Esophagus squamous epithelium (tissue), 5 donors: Measurements from ENCODE around the gene RASA3. TPM values are rescaled to one million over a fixed set of nuclear protein-coding genes. Genes with fewer than 3 reads are reported as not detected.
A peak's percentile ranks its signal among the peaks of the same experiment; 100 is the strongest.

Experiments used
- DNase-seq: peaks from one replicate; lab custom pipeline; 2025; lab: John Stamatoyannopoulos, UW
- H3K27ac ChIP-seq, 4 donors: fragments of 200-600 bp; sonication (generic); one replicate each; pipeline ENCODE4 v1.5.1; 2016 to 2019; ENCODE audit warnings: mild to moderate bottlenecking in 1 of 4
- H3K27me3 ChIP-seq, 4 donors: fragments of 200-600 bp; sonication (generic); 1 replicate in 3 of 4; 2 replicates in 1 of 4; pipeline versions ENCODE4 v1.5.1 to v1.6.0; 2017 to 2021; ENCODE audit warnings: antibody characterized with exemption in 1 of 4
- H3K36me3 ChIP-seq, 3 donors: fragments of 200-600 bp; sonication (generic); one replicate each; pipeline ENCODE4 v1.5.1; 2016 to 2019
- H3K4me1 ChIP-seq, 3 donors: fragments of 200-600 bp; sonication (generic); one replicate each; pipeline ENCODE4 v1.5.1; 2017 to 2019
- H3K4me3 ChIP-seq, 4 donors: fragments of 200-600 bp; sonication (generic); 1 replicate in 3 of 4; 2 replicates in 1 of 4; pipeline ENCODE4 v1.5.1; 2016 to 2019; ENCODE audit warnings: mild to moderate bottlenecking in 2 of 4, moderate library complexity in 1 of 4
- H3K9me3 ChIP-seq, 3 donors: fragments of 200-600 bp; sonication (generic); one replicate each; pipeline ENCODE4 v1.5.1; 2016 to 2019
- CTCF ChIP-seq, 6 experiments: fragments of 450-650 bp in 4 of 6; fragments of 200-600 bp in 2 of 6; sonication (generic) in 2 of 6; IDR thresholded peaks; one replicate each; pipeline ENCODE4 v1.5.1; 2016 to 2019; ENCODE audit warnings: antibody characterized with exemption in 6 of 6, mild to moderate bottlenecking in 4 of 6, moderate library complexity in 4 of 6
- POLR2A ChIP-seq, 4 donors: fragments of 450-650 bp; IDR thresholded peaks; one replicate each; pipeline ENCODE4 v1.6.1; 2017; ENCODE audit warnings: antibody characterized with exemption in 4 of 4, mild to moderate bottlenecking in 4 of 4, moderate library complexity in 3 of 4
- WGBS, 2 donors: methylation state at CpG; one replicate each; pipeline ENCODE4 v1.1.5; 2018; 5-methylcytosine and 5-hydroxymethylcytosine counted together
- intact Hi-C: fragments of 100-400 bp; cut with DNase I; formaldehyde crosslinking; loops from one replicate; pipeline ENCODE4 v1.15.0; 2022
- total RNA-seq, 4 donors: library from RNA; depleted of rRNA; stranded (reverse); fragments of >200 nt; gene quantifications; one replicate each; pipeline ENCODE4 v1.1.0, GENCODE V29; 2016
- donor health status: DM: yes; HTN: yes; CAD: no.

The RASA3 gene
- total RNA-seq, 4 donors from 2014 or later, result 1.4 to 8.8 (median 3.1) TPM

DNA sequence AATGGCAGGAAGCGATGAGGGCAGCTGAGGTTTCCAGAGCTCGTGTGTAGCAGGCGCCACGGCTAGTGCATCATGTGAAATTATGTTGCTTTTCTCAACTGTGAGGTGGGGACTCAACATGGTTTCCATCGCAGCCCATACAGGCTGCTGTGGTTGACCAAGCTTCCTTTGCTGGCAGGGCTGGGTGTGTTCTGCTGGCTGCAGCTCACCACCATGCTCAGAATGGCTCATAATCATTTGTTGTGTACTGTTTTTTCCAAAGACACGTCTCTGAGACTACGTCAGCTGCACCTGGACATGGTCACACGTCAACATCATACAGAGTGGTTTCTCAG, 16.1 kb upstream of the RASA3 start:
- H3K27me3 ChIP-seq, result no peaks in the 10 kb centered on the region
- no peak for DNase-seq
- H3K27ac ChIP-seq, result peak overlapping the region in 1 of 4 donors; percentile 1
- peaks cover 0 to 19% (median 3%) of the 10 kb centered on the region in 3 donors for H3K4me1 ChIP-seq
- no peaks in the 10 kb centered on the region for H3K36me3 ChIP-seq
- no peak overlapping the region for H3K4me3 ChIP-seq
- no peaks in the 10 kb centered on the region for H3K9me3 ChIP-seq
- intact Hi-C loops, result no loop called here
- WGBS, 2 donors, result 50 to 71% methylated on average over 7 to 8 of the region's 8 CpGs
- TF ChIP-seq CTCF (IDR thresholded peaks at IDR 0.05) (no peak), POLR2A (IDR thresholded peaks at IDR 0.05) (no peak)

DNA sequence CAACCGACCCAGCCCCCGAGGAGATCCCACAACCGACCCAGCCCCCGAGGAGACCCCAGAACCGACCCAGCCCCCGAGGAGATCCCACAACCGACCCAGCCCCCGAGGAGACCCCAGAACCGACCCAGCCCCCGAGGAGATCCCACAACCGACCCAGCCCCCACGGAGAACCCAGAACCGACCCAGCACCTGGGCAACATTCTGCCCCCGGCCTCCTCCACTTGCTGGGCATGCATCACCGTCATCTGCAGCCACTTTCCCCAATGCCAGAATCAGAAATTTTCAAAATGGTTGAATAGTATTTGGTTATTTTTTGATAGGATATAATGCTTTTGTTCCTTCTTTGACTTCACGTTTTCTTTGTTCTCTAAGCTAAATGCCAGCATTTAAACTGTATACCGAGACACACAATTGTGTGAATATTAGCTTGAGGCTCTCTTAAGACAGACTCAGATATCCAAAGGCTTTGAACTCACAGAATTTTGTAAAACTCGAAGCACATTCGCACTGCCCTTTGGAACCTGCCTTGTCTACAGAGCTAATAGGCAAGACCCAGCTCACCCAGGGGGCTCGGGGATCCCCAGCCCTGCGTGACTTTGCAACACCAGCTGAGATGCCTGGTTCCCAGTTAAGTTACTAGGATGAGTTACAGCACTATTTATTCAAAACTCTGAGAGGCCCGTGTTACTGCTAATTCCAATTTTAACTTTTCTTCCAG, 15.5 kb upstream of the RASA3 start:
- Histone ChIP-seq H3K27me3 (no peaks in the 10 kb centered on the region), H3K36me3 (no peaks in the 10 kb centered on the region), H3K4me1 (peaks cover 0 to 25% (median 7%) of the 10 kb centered on the region in 3 donors), H3K4me3 (no peak overlapping the region), H3K9me3 (no peaks in the 10 kb centered on the region), H3K27ac (peak overlapping the region in 1 of 4 donors; percentile 1)
- intact Hi-C loops, result no loop called here
- DNase-seq, result no peak
- WGBS, 2 donors, result 74 to 75% methylated on average over 10 to 11 of the region's 22 CpGs
- TF ChIP-seq CTCF (IDR thresholded peaks at IDR 0.05) (no peak), POLR2A (IDR thresholded peaks at IDR 0.05) (no peak)

DNA sequence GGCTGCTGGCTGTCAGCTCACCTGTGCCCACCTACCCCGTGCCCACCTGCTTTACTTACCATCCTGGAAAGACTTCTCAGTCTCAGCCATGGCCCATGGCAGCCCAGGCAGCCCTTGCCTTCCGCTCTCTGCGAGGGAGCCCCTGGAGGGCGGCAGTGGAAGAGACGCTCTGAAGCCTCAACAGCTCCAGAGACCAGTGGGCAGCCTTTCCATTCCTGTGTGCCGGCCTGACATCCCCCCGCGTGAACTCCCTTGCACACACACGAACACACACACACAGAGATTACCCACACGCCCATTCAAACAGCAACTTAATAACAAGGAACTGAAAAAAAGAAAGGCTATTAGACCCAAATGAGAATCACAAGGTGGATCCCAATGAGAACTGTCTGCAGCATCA, 14.2 kb upstream of the RASA3 start:
- H3K4me3 ChIP-seq, result no peak overlapping the region

GRCh38 chr13:114146173-114146572, 13.8 kb upstream of the RASA3 start:
- DNase-seq, result no peak
- intact Hi-C loops, result no loop called here
- TF ChIP-seq POLR2A (IDR thresholded peaks at IDR 0.05) (no peak), CTCF (IDR thresholded peaks at IDR 0.05) (no peak)
- 84 to 98% methylated on average over 7 to 14 of the region's 14 CpGs for WGBS, 2 donors
- H3K27me3 ChIP-seq, result no peaks in the 10 kb centered on the region
- peaks cover 7 to 26% (median 11%) of the 10 kb centered on the region in 3 donors for H3K4me1 ChIP-seq
- no peak overlapping the region for H3K27ac ChIP-seq
- no peak overlapping the region for H3K4me3 ChIP-seq
- no peaks in the 10 kb centered on the region for H3K36me3 ChIP-seq
- no peaks in the 10 kb centered on the region for H3K9me3 ChIP-seq

More for the DNA sequence above, 14.2 kb upstream of the RASA3 start:
- H3K9me3 ChIP-seq, result no peaks in the 10 kb centered on the region
- WGBS, 2 donors, result 76 to 85% methylated on average over 4 to 7 of the region's 10 CpGs
- H3K4me1 ChIP-seq, result peaks cover 7 to 28% (median 14%) of the 10 kb centered on the region in 3 donors
- no peaks in the 10 kb centered on the region for H3K36me3 ChIP-seq
- no peak for DNase-seq
- intact Hi-C loops, result no loop called here
- no peaks in the 10 kb centered on the region for H3K27me3 ChIP-seq
- no peak overlapping the region for H3K27ac ChIP-seq
- TF ChIP-seq CTCF (IDR thresholded peaks at IDR 0.05) (no peak), POLR2A (IDR thresholded peaks at IDR 0.05) (no peak)

GRCh38 chr13:114145722-114146121, 13.3 kb upstream of the RASA3 start:
- Histone ChIP-seq H3K36me3 (no peaks in the 10 kb centered on the region), H3K4me3 (no peak overlapping the region), H3K9me3 (no peaks in the 10 kb centered on the region), H3K4me1 (peaks cover 9 to 28% (median 12%) of the 10 kb centered on the region in 3 donors), H3K27me3 (peaks cover 0 to 3% (median 0%) of the 10 kb centered on the region in 4 donors), H3K27ac (no peak overlapping the region)
- TF ChIP-seq CTCF (IDR thresholded peaks at IDR 0.05) (no peak), POLR2A (IDR thresholded peaks at IDR 0.05) (no peak)
- no peak for DNase-seq
- 91 to 97% methylated on average over 13 to 14 of the region's 14 CpGs for WGBS, 2 donors
- intact Hi-C loops, result no loop called here
